ENCODE results near the gene CABLES2.

DNA sequence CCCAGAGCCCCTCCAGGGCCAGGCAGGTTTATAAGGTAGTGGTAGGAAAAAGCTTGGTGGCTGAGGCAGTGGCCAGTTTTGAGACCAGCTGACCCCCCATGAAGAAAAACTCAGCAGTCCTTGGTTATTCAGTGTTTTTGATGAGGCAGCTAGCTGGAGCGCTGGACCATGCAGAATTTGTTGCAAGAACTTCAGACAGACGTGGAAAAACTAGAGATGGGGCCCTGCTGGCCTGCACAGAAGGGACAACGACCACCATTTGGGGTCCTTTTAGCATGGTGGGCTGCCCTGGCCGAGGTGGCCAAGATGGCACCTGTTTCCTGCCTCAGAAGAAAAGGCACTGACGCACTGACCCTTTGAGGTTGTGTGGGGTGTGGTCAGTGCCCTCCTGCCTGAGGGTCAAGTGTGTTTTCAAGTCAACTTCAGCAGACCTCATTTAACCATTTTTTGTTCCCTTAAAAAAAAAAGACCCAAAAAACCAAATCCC, 17.4 kb downstream of the CABLES2 start:
- no peak for TF ChIP-seq POLR2A (IDR thresholded peaks at IDR 0.05; ENCODE audit: low read length)
- TF ChIP-seq GATA1 (IDR thresholded peaks at IDR 0.05; ENCODE audit: low read depth, low read length) = no peak

Data from erythroblast (primary cell).